Islet precursor cell (in vitro differentiated cells): Measurements from ENCODE around the gene KCNK5.

Experiments used
- DNase-seq: peaks from one replicate; pipeline ENCODE4 v3.0.0-alpha.2; 2018

KCNK5 gene

DNA sequence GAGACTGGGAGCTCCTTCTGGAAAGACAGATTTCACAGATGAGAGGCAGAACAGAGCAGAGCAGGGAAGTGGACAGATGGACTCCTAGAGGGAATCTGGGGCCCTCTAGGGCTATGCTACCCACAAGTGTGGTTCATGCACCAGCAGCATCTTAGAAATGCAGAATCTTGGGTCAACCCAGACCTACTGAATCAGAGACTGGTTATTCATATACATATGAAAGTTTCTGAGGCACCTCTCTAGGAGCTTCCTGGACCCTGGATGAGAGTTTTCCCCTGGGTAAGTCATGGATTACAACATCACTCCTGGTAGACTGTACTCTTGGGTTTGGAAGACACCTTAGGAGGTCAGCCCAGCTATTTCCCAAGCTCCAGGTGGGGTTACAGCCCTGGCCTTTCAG lies 58.9 kb downstream of the KCNK5 start:
- DNase-seq = no peak

DNA sequence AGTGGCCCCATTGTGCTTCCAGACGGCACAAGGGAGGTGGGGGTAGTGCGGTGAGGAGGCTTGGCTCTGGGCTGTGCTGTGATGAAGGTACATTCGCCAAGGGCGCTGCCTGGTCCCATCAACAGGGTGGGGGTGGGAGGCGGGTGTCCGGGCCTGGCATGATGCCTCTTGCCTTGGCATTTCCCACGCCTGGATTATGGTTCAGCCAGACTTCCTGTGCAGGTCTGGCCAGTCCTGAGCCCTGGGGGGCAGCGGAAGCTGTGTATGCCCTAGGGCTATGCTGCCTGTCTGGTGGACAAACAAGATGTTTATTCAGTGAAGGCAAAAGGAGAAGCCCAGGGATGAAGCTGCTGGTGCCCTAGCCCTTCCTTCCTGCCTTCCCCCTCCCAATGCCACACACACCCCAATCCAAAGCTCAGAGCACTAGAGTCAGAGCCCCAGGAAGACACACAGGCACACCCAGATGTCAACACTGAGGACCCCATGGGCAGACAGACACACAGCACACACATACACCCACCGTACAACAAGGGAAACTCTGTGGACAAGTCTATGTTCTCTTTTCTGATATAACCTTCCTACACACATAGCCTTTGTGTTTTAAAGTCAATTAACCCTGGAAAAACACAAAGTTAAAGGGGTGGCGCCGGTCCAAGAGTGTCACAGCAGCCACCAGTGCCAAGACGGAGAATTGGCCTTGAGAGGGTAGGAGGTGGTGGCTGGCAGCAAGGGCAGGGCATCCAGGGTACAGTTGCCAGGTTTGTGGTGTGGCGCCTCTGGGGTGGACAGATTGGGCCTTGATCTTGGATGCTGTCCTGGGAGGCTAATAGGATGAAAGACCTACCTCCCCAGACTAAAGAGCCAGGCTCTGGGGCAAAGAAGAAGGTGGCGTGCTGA lies 59.6 kb downstream of the KCNK5 start:
- DNase-seq = no peak

- no peak for DNase-seq
These were observed 61.2 kb downstream of the KCNK5 start for GRCh38 chr6:39167866-39168625.

DNA sequence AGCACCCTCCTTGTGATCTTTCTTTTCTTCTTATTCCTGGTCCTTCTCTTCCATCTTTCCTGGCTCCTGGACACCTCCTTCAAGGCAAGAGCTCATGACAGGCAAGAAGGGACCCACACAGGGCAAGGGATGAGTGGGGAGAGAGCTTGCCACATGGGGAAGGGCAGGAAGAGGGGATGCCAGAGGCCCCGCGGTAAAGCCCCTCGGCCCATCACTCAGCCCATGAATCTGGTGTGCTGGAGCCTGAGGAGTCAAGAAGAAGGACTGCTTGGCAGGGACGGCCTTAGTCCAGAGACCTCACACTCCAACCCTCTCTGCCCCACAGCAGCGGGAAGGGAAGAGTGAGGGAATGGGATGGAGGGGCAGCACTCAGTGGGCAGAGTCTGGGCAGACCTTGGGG lies 62.0 kb downstream of the KCNK5 start:
- DNase-seq = no peak

DNA sequence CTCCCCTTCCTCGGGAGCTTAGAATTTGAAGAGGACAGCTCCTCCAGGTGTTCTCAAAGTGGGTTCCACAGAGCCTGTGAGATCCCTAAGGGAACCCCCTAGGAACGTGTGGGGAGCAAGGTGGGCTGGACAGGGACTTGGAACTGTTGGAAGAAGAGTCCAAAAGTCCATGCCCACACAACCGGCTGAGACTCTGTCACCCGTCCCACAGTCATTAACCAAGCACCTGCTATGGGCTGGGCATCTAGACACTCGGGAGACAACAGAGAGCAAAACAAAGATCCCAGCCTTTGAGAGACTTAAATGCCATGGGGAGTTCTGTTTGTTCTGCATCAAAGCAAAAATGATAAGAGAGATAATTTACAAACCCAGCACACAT lies 62.4 kb downstream of the KCNK5 start:
- no peak for DNase-seq

GRCh38 chr6:39166189-39166911 lies 62.9 kb downstream of the KCNK5 start:
- peak; percentile 91 for DNase-seq

- no peak for DNase-seq
These were observed 71.8 kb downstream of the KCNK5 start for GRCh38 chr6:39157511-39157910.

DNA sequence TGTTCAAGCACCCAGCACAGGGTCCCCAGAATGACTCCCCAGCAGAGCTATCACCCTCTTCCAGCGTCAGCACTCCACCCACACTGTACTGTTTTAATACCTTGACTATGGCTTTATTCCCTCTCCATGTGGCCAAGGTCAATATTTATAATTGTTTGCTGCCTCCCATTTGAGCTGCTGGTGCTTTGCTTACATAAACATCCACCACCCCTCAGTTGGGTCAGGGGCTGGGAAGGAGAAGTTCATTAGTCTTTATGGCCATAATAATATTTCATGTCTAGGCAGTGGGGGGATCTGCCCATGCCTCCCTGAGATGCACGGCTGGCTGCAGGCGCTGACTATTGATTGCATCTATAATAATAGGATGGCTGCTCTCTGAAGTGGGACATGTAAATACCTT lies 72.5 kb downstream of the KCNK5 start:
- no peak for DNase-seq

GRCh38 chr6:39154705-39155104 lies 74.6 kb downstream of the KCNK5 start:
- no peak for DNase-seq

DNA sequence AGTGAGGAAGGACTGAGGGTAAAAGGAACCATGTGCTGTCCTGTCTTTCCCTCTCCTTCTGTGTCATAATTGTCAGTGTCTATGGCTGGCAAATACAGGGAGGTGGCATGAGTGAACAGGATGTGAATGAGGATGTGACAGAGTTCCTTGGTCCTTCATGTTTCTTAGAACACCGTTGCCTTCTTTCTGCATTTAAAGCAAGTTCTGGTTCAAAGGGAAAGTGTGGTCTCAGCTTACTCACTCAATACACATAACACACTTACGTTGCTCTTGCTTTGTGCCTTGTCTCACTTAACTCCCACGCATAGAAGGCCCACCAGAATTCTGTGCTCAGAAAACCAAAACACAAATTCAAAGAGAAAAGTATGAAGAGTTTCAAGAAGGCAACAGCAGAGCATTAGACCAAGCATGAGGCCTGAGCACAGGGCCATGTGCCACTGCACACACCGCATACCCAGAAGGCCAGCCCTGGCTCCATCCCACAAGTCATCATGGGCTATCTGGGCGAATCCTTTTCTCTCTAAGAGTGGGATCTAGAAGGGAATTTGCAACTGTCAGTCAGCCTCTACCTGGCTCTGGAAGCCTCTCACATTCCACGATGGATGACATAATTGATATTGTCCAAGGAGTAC lies 75.4 kb downstream of the KCNK5 start:
- no peak for DNase-seq

GRCh38 chr6:39152262-39152661 lies 77.0 kb downstream of the KCNK5 start:
- no peak for DNase-seq

GRCh38 chr6:39151211-39151610 lies 78.1 kb downstream of the KCNK5 start:
- no peak for DNase-seq

- no peak for DNase-seq
These were observed 84.6 kb downstream of the KCNK5 start for GRCh38 chr6:39144481-39145173.

DNA sequence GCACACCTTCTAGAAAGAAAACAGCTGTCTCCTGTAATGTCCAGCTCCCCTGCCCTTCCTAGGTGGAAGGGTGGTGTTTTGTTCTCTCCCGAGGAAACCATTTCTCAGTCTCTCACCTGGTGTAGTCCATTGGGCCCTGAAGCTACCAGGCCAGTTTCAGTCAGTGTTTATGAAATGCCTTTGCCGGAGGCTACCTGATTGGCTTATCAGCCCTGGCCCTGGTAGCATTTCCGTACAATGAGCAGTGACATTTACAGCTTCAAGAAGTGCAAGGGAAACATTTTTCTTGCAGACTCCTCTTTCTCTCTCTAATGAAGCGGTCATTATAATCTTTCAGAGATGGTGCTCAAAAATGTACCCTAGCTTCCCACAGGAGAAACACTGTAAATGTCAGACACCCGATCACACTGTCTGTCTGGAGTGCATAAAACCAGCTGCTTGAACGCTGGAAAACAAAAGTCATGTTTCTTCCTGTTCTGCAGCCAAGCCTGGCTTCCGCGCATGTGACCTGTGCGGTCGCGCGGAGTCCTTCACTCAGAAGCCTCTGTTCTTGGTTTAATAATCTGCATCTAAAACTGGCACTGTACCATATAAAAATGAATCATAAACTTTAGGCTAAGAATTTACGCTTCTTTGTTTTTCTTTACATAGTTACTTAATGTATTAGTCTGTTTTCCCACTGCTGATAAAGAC lies 85.9 kb downstream of the KCNK5 start:
- no peak for DNase-seq

- DNase-seq = no peak
These were observed 88.6 kb downstream of the KCNK5 start for GRCh38 chr6:39140556-39141167.
